GM13977 (cell line): ENCODE measurements around the gene CEP72.
"Not testable (repeated sequence)": the region's sequence is repeated elsewhere in the genome, so short reads cannot be mapped to it uniquely, and the experiment has no call there.

ENCODE experiments used
- DNase-seq: peaks from one replicate; pipeline ENCODE4 v3.0.0; 2012; ENCODE audit warnings: low spot score
- CTCF ChIP-seq: IDR thresholded peaks from 2 replicates; pipeline ENCODE4 v1.5.1; 2012; ENCODE audit warnings: mild to moderate bottlenecking, control low read depth; ENCODE audit not compliant: insufficient read depth; ENCODE audit errors: extremely low read depth, missing control alignments
- in situ Hi-C: fragments of 300-500 bp; cut with MboI; formaldehyde crosslinking; loops from one replicate; pipeline ENCODE4 v1.12.0; 2022; ENCODE audit warnings: low sequenced_read_pairs, low pct_unique_long_range_greater_than_20kb, mixed read lengths, inconsistent platforms; ENCODE audit not compliant: unreplicated experiment

CEP72 gene

GRCh38 chr5:682651-683358 lies 70.7 kb downstream of the CEP72 start:
- DNase-seq = not testable (repeated sequence)
- in situ Hi-C loops = loop anchor here (10.0 kb wide), 1 partner anchor 92 kb away; no protein-coding TSS in a partner anchor

GRCh38 chr5:683551-684481 lies 71.7 kb downstream of the CEP72 start:
- in situ Hi-C loops = loop anchor here (10.0 kb wide), 1 partner anchor 91 kb away; no protein-coding TSS in a partner anchor
- no peak for TF ChIP-seq CTCF
- DNase-seq = no peak

- in situ Hi-C loops = loop anchor here (10.0 kb wide), 1 partner anchor 90 kb away; no protein-coding TSS in a partner anchor
- no peak for DNase-seq
These were observed 72.6 kb downstream of the CEP72 start for GRCh38 chr5:684751-685216.

GRCh38 chr5:685262-686171 lies 73.4 kb downstream of the CEP72 start:
- no peak for DNase-seq
- in situ Hi-C loops = loop anchor here (10.0 kb wide), 1 partner anchor 89 kb away; no protein-coding TSS in a partner anchor
- TF ChIP-seq CTCF = no peak

More at GRCh38 chr5:684751-685216, 72.6 kb downstream of the CEP72 start:
- TF ChIP-seq CTCF = no peak

GRCh38 chr5:686172-686523 lies 74.0 kb downstream of the CEP72 start:
- in situ Hi-C loops = loop anchor here (10.0 kb wide), 1 partner anchor 89 kb away; no protein-coding TSS in a partner anchor

GRCh38 chr5:686936-687335 lies 74.8 kb downstream of the CEP72 start:
- in situ Hi-C loops = loop anchor here (10.0 kb wide), 1 partner anchor 88 kb away; no protein-coding TSS in a partner anchor
- DNase-seq = not testable (repeated sequence)

More at GRCh38 chr5:686172-686523, 74.0 kb downstream of the CEP72 start:
- not testable (repeated sequence) for DNase-seq

- in situ Hi-C loops = loop anchor here (10.0 kb wide), 1 partner anchor 86 kb away; no protein-coding TSS in a partner anchor
These were observed 76.3 kb downstream of the CEP72 start for GRCh38 chr5:688348-689010.

GRCh38 chr5:690293-690692 lies 78.2 kb downstream of the CEP72 start:
- DNase-seq, in situ Hi-C loops: not testable (repeated sequence)

More at GRCh38 chr5:688348-689010, 76.3 kb downstream of the CEP72 start:
- not testable (repeated sequence) for DNase-seq

- not testable (repeated sequence) for DNase-seq
These were observed 78.9 kb downstream of the CEP72 start for GRCh38 chr5:691049-691448.

More at GRCh38 chr5:691049-691448, 78.9 kb downstream of the CEP72 start:
- in situ Hi-C loops = not testable (repeated sequence)
